Keratinocyte (primary cell): Measurements from ENCODE around the gene GSPT2.

Experiments used
- EZH2 ChIP-seq: IDR thresholded peaks from one replicate; pipeline ENCODE4 v1.6.1; 2012; ENCODE audit warnings: inconsistent platforms, mild to moderate bottlenecking, low read length, moderate library complexity
- TF ChIP-seq, protein P1 (sequence below), 3 experiments: IDR thresholded peaks in 1 of 3; conservative IDR thresholded peaks in 1 of 3; optimal IDR thresholded peaks in 1 of 3; 2 replicates in 2 of 3; 3 replicates in 1 of 3; pipeline versions ENCODE3 to v1.5.1; 2011; ENCODE audit warnings: low read length in 3 of 3, mild to moderate bottlenecking in 3 of 3, moderate library complexity in 2 of 3, control low read depth in 1 of 3, inconsistent platforms in 1 of 3; ENCODE audit not compliant: insufficient read depth in 2 of 3; ENCODE audit errors: extremely low read depth in 1 of 3

DNA sequence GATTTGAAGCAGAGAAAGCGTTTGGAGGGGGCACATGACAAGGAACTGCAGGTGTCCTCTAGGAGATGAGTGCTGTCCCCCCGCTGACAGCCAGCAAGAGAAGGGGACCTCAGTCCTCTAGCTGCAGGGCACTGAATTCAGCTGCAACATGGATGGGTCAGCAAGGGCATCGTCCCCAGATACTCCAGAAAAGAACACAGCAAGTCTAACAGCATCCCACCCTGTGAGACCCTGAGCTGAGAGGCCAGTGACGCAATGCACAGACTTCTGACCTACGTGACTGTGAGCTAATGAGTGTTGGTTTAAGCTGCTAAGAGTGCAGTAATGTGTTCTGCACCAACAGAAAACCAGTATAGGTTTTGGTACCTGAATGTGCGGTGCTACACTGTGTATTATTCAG is 49.0 kb upstream of the GSPT2 start:
- TF ChIP-seq, protein P1, sequence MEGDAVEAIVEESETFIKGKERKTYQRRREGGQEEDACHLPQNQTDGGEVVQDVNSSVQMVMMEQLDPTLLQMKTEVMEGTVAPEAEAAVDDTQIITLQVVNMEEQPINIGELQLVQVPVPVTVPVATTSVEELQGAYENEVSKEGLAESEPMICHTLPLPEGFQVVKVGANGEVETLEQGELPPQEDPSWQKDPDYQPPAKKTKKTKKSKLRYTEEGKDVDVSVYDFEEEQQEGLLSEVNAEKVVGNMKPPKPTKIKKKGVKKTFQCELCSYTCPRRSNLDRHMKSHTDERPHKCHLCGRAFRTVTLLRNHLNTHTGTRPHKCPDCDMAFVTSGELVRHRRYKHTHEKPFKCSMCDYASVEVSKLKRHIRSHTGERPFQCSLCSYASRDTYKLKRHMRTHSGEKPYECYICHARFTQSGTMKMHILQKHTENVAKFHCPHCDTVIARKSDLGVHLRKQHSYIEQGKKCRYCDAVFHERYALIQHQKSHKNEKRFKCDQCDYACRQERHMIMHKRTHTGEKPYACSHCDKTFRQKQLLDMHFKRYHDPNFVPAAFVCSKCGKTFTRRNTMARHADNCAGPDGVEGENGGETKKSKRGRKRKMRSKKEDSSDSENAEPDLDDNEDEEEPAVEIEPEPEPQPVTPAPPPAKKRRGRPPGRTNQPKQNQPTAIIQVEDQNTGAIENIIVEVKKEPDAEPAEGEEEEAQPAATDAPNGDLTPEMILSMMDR (optimal IDR thresholded peaks at IDR 0.05 in 1 of 3, IDR thresholded peaks at IDR 0.05 in 1 of 3, conservative IDR thresholded peaks at IDR 0.05 in 1 of 3; ENCODE audit: extremely low read depth in 1 of 3, insufficient read depth in 2 of 3, low read length in 3 of 3): no peak
- no peak for TF ChIP-seq EZH2
